Spinal cord (tissue), 10 donors: ENCODE results near the gene B4GALT5. TPM values are rescaled to one million over a fixed set of nuclear protein-coding genes. Genes with fewer than 3 reads are reported as not detected.

Source experiments
- DNase-seq, 6 donors: peaks; one replicate each; pipeline versions ENCODE4 v3.0.0 to v3.0.0-alpha.2; 2013 to 2015; ENCODE audit warnings: low spot score in 6 of 6, low read depth in 4 of 6
- H3K27ac ChIP-seq: one replicate; pipeline ENCODE4 v1.5.1; 2013; ENCODE audit warnings: low read depth, low read length, control low read depth
- H3K27me3 ChIP-seq: one replicate; pipeline ENCODE4 v1.6.1; 2013; ENCODE audit warnings: low read length; ENCODE audit not compliant: control insufficient read depth, insufficient read depth
- H3K36me3 ChIP-seq: one replicate; pipeline ENCODE4 v1.6.1; 2013; ENCODE audit warnings: low read length; ENCODE audit not compliant: control insufficient read depth, insufficient read depth
- H3K4me1 ChIP-seq: one replicate; pipeline ENCODE4 v1.6.1; 2013; ENCODE audit warnings: low read length; ENCODE audit not compliant: control insufficient read depth, insufficient read depth
- H3K4me3 ChIP-seq: one replicate; pipeline ENCODE4 v1.5.1; 2013; ENCODE audit warnings: low read depth, low read length, control low read depth
- H3K9me3 ChIP-seq: one replicate; pipeline ENCODE4 v1.6.1; 2013; ENCODE audit warnings: low read length; ENCODE audit not compliant: control insufficient read depth, insufficient read depth
- WGBS: methylation state at CpG from one replicate; pipeline ENCODE4 v1.1.5; 2013; ENCODE audit warnings: missing lambda C conversion rate; ENCODE audit not compliant: insufficient coverage; 5-methylcytosine and 5-hydroxymethylcytosine counted together
- polyA plus RNA-seq, 2 donors: library from polyadenylated mRNA; unstranded; fragments of 120-200 nt; gene quantifications; one replicate each; pipeline ENCODE4 v1.2.1, GENCODE V29; 2013; ENCODE audit not compliant: insufficient read length in 2 of 2
- total RNA-seq, 2 donors: library from RNA; depleted of rRNA in 1 of 2; stranded (reverse); fragments of 120-200 nt in 1 of 2; fragments of >200 nt in 1 of 2; gene quantifications; one replicate each; pipeline versions ENCODE4 v1.2.3 to v1.2.4, GENCODE V29; 2013 to 2014
- donor health status: healthy.

B4GALT5 gene
- total and polyA plus RNA-seq, 4 donors: 29.6 to 67.9 (median 58.1) TPM

DNA sequence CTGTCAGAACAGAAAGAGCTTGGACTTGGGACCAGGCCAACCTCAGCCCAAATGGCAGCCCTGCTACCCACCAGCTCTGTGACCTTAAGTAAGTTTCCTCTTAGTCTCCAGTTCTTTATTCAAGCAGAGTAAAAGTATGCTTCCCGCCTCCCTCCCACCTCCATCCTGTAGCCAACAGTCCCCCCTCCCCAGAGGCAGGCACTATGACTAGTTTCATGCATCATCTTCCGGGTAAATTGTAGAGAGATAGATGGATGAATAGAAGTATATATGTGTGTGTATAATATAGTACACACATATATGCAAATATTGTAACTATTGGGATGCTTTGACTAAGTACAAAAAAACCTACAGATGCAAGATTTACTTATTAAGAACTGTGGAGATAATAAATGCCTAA lies 39.5 kb upstream of the B4GALT5 start:
- Histone ChIP-seq H3K4me1 (peaks cover 5% of the 10 kb centered on the region), H3K4me3 (no peak overlapping the region), H3K36me3 (no peaks in the 10 kb centered on the region), H3K27ac (no peak overlapping the region), H3K9me3 (no peaks in the 10 kb centered on the region), H3K27me3 (no peaks in the 10 kb centered on the region)
- no CpG with 5 or more reads among the region's 2 CpGs for WGBS
- no peak for DNase-seq

DNA sequence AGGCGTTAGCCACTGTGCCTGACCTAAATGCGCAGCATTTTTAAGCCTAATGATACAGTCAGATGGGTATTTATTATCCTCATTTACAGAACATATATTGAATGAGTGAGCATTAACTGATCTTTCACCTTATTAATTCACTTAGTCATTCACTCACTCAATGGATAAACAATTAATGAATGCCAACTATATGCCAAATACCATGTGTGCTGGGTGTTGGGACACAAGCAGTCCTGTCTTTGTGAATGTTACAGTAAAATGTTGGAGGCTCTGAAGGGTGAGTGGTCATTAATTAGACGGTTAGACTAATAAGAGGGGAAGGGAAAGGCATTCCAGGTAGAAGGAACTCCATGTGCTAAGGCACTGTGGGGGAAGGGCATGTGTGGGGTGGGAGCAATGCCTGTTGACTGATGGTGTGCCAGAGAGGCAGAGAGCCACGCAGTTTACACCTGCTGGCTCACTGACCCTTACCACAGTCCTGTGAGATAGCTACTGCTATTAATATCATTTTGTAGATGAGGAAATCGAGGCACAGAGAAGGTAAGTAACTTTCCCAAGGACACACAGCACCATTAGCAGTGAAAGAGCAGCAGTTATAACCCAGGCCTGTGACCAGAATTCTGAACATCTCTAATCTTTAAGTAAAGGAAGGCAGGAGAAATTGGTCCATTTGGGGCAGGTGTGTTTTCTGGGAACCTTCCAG lies 38.7 kb upstream of the B4GALT5 start:
- Histone ChIP-seq H3K9me3 (no peaks in the 10 kb centered on the region), H3K27me3 (no peaks in the 10 kb centered on the region), H3K4me3 (no peak overlapping the region), H3K36me3 (no peaks in the 10 kb centered on the region), H3K4me1 (peaks cover 12% of the 10 kb centered on the region), H3K27ac (no peak overlapping the region)
- no peak for DNase-seq
- WGBS: 83% methylated on average over 2 of the region's 5 CpGs

DNA sequence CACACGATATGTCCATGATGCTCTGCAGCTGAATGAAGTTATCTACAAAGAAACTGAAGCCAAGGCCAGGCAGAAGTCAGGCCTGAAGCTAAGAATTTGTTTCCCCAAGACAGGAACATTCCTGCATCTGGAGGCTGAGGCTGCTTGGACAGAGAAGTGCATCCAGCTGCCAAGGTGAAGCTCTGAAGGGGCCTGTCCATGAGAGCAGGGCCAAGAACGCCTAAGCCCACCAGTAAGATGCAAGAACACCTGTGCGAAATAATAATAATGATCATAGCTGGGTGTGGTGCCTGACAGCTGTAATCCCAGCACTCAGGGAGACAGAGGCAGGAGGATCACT lies 37.7 kb upstream of the B4GALT5 start:
- no peak for DNase-seq
- no peak overlapping the region for H3K4me3 ChIP-seq
- H3K27ac ChIP-seq: no peak overlapping the region
- peaks cover 12% of the 10 kb centered on the region for H3K4me1 ChIP-seq
- no peaks in the 10 kb centered on the region for H3K27me3 ChIP-seq
- H3K9me3 ChIP-seq: no peaks in the 10 kb centered on the region
- 94% methylated on average over 3 of the region's 3 CpGs for WGBS
- H3K36me3 ChIP-seq: no peaks in the 10 kb centered on the region

DNA sequence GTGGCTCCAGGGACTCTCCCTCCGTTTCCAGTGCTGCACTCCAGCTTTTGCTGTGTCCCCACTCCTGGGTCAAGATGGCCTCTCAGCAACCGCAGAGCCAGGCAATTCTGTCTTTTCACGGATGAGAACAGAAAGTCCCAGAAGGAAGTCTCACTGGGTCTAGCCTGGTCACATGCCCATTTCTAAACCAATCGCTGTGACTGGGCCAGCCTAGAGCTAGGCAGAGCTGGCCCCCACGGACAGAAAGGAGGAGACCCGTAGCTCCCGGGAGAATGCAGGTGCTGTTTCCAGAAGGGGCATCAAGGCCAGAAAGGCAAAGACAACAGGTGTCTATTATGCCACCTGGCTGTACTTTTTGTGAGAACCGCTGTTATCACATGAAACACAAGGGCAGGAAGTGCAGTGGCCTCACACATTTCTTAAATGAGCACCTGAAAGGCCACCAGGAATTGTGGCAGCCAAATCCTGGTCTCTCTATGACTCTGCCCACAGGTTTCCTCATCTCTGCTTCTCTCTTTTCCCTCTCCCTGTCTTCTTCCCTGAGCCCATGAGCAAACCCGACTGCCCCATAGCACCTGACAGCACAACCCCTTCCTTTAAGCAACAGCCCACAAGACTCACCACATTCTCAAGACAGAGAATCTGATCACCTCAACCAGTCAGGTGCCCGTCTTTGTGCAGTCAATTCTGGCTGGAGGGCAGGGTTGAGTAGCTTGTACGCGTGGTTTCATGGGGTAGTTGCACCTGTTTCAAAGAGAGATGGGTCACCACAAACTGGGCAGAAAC lies 37.1 kb upstream of the B4GALT5 start:
- Histone ChIP-seq H3K4me3 (no peak overlapping the region), H3K9me3 (no peaks in the 10 kb centered on the region), H3K27me3 (no peaks in the 10 kb centered on the region), H3K27ac (no peak overlapping the region), H3K4me1 (peaks cover 11% of the 10 kb centered on the region), H3K36me3 (no peaks in the 10 kb centered on the region)
- DNase-seq: no peak
- 76% methylated on average over 11 of the region's 12 CpGs for WGBS

DNA sequence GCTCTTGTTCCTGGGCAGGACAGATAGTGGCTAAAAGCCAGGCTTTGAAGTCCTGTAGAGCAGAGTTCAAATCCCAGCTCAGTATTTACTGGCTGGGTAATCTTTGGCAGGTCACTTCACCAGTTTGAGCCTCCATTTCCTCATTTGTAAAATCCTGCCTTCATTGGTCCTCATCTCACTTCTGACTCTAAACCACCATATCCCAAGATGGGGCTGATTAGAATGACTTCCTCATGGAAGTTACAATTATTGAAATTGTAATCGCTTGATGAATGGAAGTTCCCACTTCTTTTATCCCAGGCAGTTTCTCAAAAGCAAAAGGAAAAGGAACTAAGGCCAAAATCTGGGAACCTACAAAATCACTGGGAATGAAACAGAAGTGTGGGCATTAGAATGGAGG lies 35.9 kb upstream of the B4GALT5 start:
- H3K27me3 ChIP-seq: no peaks in the 10 kb centered on the region
- H3K27ac ChIP-seq: no peak overlapping the region
- H3K36me3 ChIP-seq: no peaks in the 10 kb centered on the region
- no CpG with 5 or more reads among the region's 1 CpG for WGBS
- H3K9me3 ChIP-seq: no peaks in the 10 kb centered on the region
- H3K4me3 ChIP-seq: no peak overlapping the region
- peaks cover 9% of the 10 kb centered on the region for H3K4me1 ChIP-seq
- DNase-seq: no peak

DNA sequence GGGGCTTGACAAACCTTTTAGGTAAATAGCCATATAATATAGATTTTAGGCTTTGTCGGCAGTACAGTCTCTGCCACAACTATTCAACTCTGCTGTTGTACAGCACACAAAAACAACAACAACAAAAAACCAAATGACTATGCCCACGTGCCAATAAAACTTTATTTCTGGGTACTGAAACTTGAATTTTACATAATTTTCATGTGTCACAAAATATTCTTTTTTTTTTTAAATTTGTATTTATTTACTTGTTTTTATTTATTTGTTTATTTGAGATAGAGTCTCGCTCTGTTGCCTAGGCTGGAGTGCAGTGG lies 34.8 kb upstream of the B4GALT5 start:
- WGBS: no CpG with 5 or more reads among the region's 3 CpGs
- no peak for DNase-seq
- H3K27ac ChIP-seq: no peak overlapping the region
- H3K36me3 ChIP-seq: no peaks in the 10 kb centered on the region
- no peaks in the 10 kb centered on the region for H3K27me3 ChIP-seq
- no peak overlapping the region for H3K4me3 ChIP-seq
- H3K4me1 ChIP-seq: peaks cover 9% of the 10 kb centered on the region
- H3K9me3 ChIP-seq: no peaks in the 10 kb centered on the region

DNA sequence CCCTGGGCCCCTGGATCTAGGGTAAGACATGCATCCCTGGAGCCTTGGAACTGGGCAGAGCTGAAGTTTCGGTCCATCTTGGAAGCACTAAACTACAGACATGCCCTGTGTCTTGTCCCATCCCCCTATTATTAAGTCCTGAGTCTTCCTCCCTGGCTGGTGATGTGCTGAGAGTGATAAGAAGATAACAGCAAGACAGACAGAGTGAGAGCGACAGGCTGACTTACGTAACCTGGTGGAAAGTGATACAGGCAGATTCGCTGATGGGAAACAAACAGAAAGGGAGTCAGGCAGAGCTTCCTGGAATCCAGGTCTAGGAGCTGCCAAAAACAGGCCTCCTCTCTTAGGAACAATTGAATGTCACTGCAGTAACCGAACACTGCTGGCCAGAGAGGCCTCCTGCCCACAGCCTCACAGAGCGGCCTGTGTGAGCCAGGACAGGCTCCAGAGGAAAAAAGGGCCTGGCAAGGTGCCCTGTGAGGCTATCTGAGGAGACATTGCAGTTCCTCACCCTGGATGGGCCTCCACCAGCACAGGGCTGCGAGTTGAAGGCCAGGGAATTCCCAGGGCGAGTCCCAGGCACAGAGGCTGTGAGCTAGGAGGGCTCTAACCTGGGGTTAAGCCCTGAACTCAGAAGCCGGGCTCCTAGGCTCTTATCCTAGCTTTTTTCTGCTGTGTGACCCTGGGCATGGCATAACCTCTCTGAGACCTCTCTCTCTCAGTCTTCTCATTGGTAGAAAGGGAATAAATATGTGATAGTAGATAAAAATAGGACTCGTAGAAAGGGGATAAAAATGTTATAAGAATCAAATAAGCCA lies 34.2 kb upstream of the B4GALT5 start:
- Histone ChIP-seq H3K27ac (peak overlapping the region; percentile 62), H3K9me3 (no peaks in the 10 kb centered on the region), H3K36me3 (no peaks in the 10 kb centered on the region), H3K4me3 (no peak overlapping the region), H3K27me3 (no peaks in the 10 kb centered on the region), H3K4me1 (peaks cover 9% of the 10 kb centered on the region)
- DNase-seq: peak in 5 of 6 donors; percentile 26 to 78 (median 44)
- 45% methylated on average over 8 of the region's 10 CpGs for WGBS

DNA sequence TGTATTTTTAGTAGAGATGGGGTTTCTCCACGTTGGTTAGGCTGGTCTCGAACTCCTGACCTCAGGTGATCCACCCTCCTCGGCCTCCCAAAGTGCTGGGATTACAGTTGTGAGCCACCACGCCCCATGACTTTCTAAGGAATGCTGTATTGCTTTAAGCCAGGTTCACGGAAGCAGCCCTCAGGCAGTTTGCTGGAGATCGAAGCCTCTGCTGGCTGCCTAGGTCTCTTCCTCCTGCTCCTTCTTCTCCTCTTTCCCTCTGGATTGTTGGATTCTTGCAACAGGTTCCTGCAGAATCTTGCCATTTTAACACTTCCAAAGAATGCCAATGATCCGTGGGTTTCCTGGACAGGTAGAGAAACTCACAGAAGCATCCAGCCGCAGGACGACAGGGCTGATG lies 29.3 kb upstream of the B4GALT5 start:
- Histone ChIP-seq H3K4me3 (no peak overlapping the region), H3K9me3 (no peaks in the 10 kb centered on the region), H3K27ac (no peak overlapping the region), H3K27me3 (no peaks in the 10 kb centered on the region), H3K4me1 (peaks cover 6% of the 10 kb centered on the region), H3K36me3 (no peaks in the 10 kb centered on the region)
- 97% methylated on average over 6 of the region's 9 CpGs for WGBS
- DNase-seq: no peak

DNA sequence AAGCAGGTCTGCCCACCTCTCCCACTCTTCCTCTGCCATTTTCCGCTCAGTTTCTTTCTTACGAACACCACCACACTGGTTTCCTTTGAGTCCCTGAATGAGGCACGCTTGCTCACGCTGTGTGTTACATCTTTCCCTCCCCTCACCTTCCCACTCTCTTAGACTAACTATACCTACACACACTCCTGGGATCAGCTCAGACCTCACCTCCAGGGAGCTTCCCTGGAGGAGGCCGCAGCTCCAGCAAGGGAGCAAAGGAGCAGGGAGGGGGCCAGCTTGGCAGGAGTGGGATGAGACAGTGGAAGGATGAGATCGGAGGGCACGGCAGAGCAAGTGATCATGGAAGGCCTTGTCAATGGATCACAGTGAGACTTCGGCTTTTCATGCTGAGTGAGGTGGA lies 28.3 kb upstream of the B4GALT5 start:
- Histone ChIP-seq H3K36me3 (no peaks in the 10 kb centered on the region), H3K4me3 (no peak overlapping the region), H3K27me3 (no peaks in the 10 kb centered on the region), H3K9me3 (no peaks in the 10 kb centered on the region), H3K27ac (no peak overlapping the region), H3K4me1 (no peaks in the 10 kb centered on the region)
- no peak for DNase-seq
- WGBS: 77% methylated on average over 8 of the region's 8 CpGs
